Measurements from ENCODE around the gene DNM3.

DNM3 gene

DNA sequence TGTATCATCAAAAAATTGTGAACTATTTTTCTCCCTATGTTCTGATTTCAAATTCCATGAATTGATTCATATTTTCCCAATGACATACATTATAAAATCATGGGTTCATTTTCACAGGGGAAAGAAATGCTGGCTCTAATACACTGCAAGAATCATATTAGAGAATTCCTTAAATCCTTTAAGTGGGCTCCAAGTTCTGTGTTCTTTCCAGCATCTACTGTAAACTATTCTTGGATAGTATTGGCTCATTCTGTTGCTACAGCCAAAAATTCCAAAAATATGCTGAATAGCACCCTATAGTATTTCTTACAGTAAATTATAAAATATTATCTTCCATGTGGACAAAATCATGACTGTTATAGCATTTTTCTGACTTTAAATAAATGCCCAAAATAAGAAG, 560.2 kb downstream of the DNM3 start:
- TF ChIP-seq, protein P1, sequence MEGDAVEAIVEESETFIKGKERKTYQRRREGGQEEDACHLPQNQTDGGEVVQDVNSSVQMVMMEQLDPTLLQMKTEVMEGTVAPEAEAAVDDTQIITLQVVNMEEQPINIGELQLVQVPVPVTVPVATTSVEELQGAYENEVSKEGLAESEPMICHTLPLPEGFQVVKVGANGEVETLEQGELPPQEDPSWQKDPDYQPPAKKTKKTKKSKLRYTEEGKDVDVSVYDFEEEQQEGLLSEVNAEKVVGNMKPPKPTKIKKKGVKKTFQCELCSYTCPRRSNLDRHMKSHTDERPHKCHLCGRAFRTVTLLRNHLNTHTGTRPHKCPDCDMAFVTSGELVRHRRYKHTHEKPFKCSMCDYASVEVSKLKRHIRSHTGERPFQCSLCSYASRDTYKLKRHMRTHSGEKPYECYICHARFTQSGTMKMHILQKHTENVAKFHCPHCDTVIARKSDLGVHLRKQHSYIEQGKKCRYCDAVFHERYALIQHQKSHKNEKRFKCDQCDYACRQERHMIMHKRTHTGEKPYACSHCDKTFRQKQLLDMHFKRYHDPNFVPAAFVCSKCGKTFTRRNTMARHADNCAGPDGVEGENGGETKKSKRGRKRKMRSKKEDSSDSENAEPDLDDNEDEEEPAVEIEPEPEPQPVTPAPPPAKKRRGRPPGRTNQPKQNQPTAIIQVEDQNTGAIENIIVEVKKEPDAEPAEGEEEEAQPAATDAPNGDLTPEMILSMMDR (IDR thresholded peaks at IDR 0.05; ENCODE audit: borderline replicate concordance, control extremely low read depth, extremely low read depth, insufficient read depth, missing control alignments): no peak
- in situ Hi-C loops (cut with MboI; ENCODE audit: low sequenced_read_pairs, unreplicated experiment): no loop called here
- DNase-seq (ENCODE audit: low spot score): no peak

DNA sequence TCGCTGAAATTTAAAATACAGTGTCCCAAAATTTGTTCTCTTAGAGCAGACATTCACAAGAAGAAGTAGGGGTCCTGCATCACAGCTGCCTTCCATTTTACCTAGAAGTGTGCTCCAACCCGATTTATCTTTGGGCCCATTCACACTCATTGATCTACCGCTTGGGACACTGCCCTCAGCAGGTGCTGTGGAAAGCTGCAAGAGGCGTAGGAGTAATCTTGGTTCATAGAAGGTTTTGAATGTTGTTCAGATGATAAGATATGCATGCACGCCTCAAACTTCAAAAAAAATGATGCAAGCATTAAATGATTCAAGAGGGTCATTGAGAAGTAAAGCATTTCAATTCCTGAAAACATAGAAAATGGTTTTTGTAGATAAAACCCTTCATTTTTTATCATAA, 560.6 kb downstream of the DNM3 start:
- DNase-seq (ENCODE audit: low spot score): no peak
- in situ Hi-C loops (cut with MboI; ENCODE audit: low sequenced_read_pairs, unreplicated experiment): no loop called here
- TF ChIP-seq, protein P1 (IDR thresholded peaks at IDR 0.05; ENCODE audit: borderline replicate concordance, control extremely low read depth, extremely low read depth, insufficient read depth, missing control alignments): no peak

DNA sequence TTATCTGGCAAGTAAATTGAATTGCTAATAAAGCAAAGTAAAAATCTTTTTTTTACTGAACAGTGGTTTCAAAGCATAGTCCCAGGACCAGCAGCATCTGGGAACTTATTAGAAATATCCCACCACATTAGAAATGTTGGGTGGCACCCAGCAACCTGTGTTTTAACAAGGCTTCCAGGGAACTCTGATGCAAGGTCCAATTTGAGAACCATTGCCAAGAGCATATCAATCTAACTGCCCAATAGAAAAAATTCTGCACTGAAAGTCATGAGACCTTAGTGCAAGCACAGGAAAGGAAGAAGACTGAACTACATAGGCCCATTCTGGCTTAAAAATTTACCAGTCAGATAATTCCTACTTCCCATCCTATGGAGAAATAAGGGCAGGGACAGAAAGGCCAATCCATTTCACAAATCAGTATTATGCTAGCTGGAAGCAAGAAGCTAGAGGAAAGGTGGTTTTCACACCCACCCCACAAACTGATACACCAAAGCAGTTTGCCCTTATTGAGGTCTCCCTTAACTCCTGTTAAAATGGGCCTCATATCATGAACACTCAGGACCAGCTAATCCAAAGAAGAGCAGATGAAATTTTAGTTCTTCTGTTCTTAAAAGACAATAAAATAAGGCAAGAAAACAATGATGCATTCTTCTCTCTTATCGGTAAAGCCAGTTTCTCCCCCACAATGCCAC, 561.7 kb downstream of the DNM3 start:
- TF ChIP-seq, protein P1 (IDR thresholded peaks at IDR 0.05; ENCODE audit: borderline replicate concordance, control extremely low read depth, extremely low read depth, insufficient read depth, missing control alignments): no peak
- in situ Hi-C loops (cut with MboI; ENCODE audit: low sequenced_read_pairs, unreplicated experiment): no loop called here
- no peak for DNase-seq (ENCODE audit: low spot score)

DNA sequence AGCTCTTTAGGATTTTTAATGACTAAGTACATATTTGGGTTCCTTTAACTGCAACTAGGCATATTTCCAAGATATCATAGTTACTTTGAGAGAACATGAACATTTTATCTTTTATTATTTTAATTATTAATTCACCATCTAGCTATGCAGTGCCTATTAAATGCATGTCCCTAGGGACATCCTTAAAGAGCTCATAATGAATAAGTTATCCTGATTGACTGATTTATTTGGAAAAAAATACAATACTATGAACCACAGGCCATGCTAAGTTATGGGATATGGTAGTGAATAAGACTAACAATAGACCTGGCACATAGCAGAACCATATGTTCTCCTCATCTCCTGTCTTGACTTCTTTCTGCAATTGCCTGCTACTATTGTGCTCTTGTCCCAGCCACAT, 562.8 kb downstream of the DNM3 start:
- in situ Hi-C loops (cut with MboI; ENCODE audit: low sequenced_read_pairs, unreplicated experiment): no loop called here
- TF ChIP-seq, protein P1 (IDR thresholded peaks at IDR 0.05; ENCODE audit: borderline replicate concordance, control extremely low read depth, extremely low read depth, insufficient read depth, missing control alignments): no peak
- DNase-seq (ENCODE audit: low spot score): no peak

DNA sequence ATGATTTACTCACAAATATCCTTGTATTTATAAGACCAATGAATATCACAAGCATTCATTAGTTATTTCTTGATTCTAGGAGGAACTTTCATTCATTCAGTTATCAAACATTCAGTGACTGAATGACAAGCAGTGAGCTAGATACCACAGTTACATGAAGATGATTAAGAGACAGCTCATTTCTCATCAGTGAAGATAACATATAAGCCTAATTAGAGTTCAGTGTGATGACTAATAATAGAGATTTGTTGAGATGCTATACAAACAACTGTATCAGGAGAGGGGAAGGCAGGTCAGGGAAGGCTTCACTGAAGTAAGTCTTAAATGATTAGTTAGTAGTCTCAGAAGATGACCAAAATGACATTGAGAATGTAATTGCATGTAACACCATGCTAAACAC, 564.6 kb downstream of the DNM3 start:
- TF ChIP-seq, protein P1 (IDR thresholded peaks at IDR 0.05; ENCODE audit: borderline replicate concordance, control extremely low read depth, extremely low read depth, insufficient read depth, missing control alignments): no peak
- in situ Hi-C loops (cut with MboI; ENCODE audit: low sequenced_read_pairs, unreplicated experiment): no loop called here
- no peak for DNase-seq (ENCODE audit: low spot score)

DNA sequence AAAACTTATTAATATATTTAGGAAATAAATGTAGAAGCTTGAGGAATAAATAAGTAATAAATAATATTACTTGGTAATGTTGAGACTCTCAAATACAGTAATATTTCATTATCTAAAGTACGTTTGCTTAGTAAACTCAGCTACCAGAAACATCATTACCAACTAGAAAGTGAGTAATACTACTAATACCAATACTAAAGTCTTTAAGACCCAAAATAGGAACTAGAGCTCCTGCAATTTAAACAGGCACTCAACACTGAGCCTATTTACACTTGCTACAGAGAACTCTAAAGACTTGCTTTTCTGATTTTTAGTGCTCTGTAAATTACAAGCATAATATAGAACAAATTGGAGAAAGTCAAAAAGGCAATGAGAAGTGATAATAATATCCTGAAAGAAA, 565.7 kb downstream of the DNM3 start:
- in situ Hi-C loops (cut with MboI; ENCODE audit: low sequenced_read_pairs, unreplicated experiment): no loop called here
- no peak for DNase-seq (ENCODE audit: low spot score)
- TF ChIP-seq, protein P1 (IDR thresholded peaks at IDR 0.05; ENCODE audit: borderline replicate concordance, control extremely low read depth, extremely low read depth, insufficient read depth, missing control alignments): no peak

Data from GM13976 (cell line).